ENCODE data around the gene CAMSAP2.
A peak's percentile ranks its signal among the peaks of the same experiment; 100 is the strongest.
"Not testable (repeated sequence)": the region's sequence is repeated elsewhere in the genome, so short reads cannot be mapped to it uniquely, and the experiment has no call there.

CAMSAP2 gene

DNA sequence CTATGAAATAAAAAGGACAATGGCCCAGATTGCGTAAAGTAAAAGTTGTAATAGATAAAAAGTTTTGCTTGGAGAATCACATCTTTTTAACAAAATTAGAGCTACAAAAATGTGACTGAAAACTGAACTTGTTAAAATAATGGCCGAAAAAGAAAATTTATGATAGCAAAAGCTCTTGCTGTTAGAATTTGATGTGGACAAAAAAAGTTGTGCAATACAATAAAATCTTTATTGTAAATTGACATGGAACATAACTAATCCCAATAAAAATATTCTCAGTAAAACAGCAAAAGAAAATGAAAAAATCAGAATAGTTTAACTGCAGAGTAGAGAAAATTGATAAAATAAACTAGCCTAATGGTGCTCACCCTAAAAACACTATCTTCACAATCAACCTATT, 11.4 kb upstream of the CAMSAP2 start:
- DNase-seq (ENCODE audit: low spot score), result no peak
- Mint-ChIP-seq H3K4me3 (no peak overlapping the region), H3K27me3 (ENCODE audit: low read depth) (peaks cover 11% of the 10 kb centered on the region), H3K27ac (no peak overlapping the region), H3K4me1 (ENCODE audit: low read depth) (peaks cover 2% of the 10 kb centered on the region), H3K9me3 (no peaks in the 10 kb centered on the region), H3K36me3 (ENCODE audit: low read depth) (no peaks in the 10 kb centered on the region)

DNA sequence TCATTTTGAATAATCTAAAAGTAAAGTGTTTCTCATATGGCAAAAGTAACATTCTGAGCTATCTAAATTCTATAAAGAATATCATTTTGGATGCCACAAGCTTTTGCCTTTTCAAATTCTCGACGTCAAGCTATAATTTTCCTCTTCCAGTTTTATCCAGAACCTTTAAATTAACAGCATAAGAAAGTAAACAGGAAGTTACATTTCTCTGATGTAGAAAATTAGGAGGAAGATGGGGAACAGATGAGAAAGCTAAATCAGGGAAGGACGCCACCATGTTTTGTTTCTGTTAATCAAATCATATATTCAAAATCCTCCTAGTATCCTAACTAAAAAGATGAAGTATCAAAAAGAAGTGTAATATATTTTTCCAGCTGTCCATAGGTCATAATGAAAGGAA, 8.8 kb upstream of the CAMSAP2 start:
- Mint-ChIP-seq H3K27me3 (ENCODE audit: low read depth) (peaks cover 15% of the 10 kb centered on the region), H3K36me3 (ENCODE audit: low read depth) (no peaks in the 10 kb centered on the region), H3K4me3 (no peak overlapping the region), H3K9me3 (no peaks in the 10 kb centered on the region), H3K4me1 (ENCODE audit: low read depth) (peaks cover 2% of the 10 kb centered on the region), H3K27ac (no peak overlapping the region)
- DNase-seq (ENCODE audit: low spot score), result no peak

DNA sequence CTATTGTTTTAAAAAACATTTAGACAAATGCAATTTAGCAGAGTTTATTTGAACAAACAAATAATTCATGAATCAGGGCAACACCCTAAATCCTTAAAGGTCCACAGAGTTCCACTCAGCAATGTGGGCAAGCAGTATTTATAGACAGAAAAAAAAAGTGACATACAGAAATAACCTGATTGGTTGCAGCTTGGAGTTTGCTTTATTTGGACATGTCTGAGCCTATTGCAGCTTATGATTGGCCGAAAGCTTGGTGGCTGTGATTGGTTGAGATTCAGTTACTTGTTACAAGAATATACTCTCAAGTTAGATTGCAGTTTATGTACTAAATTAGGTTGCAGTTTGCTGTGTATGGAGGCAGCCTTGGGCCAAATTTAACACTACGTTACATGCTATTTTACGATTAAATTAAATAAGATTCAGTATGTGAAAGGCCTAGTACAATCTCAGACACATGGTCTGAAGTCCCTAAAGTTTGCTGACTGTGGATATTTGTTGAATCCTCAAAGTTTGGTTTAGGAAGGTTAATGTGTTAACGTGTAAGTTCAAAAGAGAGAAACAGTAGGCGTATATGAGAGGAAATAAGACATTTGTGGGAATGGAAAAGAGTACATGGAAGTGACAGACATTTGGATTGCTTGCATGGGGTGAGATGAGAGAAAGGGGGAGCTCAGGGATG, 6.9 kb upstream of the CAMSAP2 start:
- no peak overlapping the region for H3K4me3 Mint-ChIP-seq
- DNase-seq (ENCODE audit: low spot score), result no peak

DNA sequence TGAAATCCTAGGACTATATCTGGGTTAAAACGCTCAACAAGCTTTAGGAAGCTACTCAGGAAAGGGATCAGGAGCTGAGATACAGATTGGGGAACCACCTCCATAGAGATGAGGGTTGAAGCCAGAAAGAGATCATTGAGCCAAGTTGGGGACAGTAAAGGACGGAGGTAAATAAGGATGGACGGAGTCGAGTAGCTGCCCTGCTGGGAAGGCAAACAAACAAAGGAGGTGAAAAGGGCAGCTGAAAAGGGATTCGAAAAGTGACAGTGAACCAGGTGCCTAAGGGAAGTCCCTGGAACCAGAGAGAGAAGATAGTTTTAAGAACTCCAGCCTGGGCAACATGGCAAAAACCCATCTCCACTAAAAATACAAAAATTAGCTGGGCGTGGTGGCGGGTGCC, 6.3 kb upstream of the CAMSAP2 start:
- no peaks in the 10 kb centered on the region for H3K36me3 Mint-ChIP-seq (ENCODE audit: low read depth)
- H3K27ac Mint-ChIP-seq, result no peak overlapping the region
- no peak for DNase-seq (ENCODE audit: low spot score)
- no peaks in the 10 kb centered on the region for H3K9me3 Mint-ChIP-seq
- H3K4me3 Mint-ChIP-seq, result no peak overlapping the region
- H3K4me1 Mint-ChIP-seq (ENCODE audit: low read depth), result peaks cover 2% of the 10 kb centered on the region
- H3K27me3 Mint-ChIP-seq (ENCODE audit: low read depth), result peaks cover 15% of the 10 kb centered on the region

More for the DNA sequence above, 6.9 kb upstream of the CAMSAP2 start:
- Mint-ChIP-seq H3K27ac (no peak overlapping the region), H3K36me3 (ENCODE audit: low read depth) (no peaks in the 10 kb centered on the region), H3K4me1 (ENCODE audit: low read depth) (peaks cover 2% of the 10 kb centered on the region), H3K27me3 (ENCODE audit: low read depth) (peaks cover 17% of the 10 kb centered on the region), H3K9me3 (no peaks in the 10 kb centered on the region)

DNA sequence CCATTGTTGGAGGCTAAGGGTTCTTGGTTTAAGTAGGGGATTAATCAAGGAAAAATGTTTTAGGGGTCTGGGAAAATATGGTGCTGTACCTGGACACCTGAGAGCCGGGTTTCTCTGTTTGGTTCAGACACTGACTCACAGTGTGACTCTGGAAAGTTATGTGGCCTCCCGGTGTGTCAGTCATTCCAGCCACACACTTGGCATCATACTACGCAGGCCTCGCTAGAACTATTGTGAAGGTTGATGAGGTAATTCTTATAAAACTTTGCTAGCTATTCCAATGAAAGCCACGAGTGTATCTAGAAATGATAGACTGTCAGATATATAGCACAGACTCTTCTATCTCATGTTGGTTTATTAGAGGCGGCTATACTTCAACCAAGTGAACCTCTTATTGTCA, 4.8 kb upstream of the CAMSAP2 start:
- no peaks in the 10 kb centered on the region for H3K9me3 Mint-ChIP-seq
- peak; percentile 43 for DNase-seq (ENCODE audit: low spot score)
- H3K27ac Mint-ChIP-seq, result no peak overlapping the region
- H3K27me3 Mint-ChIP-seq (ENCODE audit: low read depth), result peaks cover 27% of the 10 kb centered on the region
- no peaks in the 10 kb centered on the region for H3K36me3 Mint-ChIP-seq (ENCODE audit: low read depth)
- H3K4me1 Mint-ChIP-seq (ENCODE audit: low read depth), result peaks cover 10% of the 10 kb centered on the region
- H3K4me3 Mint-ChIP-seq, result no peak overlapping the region

DNA sequence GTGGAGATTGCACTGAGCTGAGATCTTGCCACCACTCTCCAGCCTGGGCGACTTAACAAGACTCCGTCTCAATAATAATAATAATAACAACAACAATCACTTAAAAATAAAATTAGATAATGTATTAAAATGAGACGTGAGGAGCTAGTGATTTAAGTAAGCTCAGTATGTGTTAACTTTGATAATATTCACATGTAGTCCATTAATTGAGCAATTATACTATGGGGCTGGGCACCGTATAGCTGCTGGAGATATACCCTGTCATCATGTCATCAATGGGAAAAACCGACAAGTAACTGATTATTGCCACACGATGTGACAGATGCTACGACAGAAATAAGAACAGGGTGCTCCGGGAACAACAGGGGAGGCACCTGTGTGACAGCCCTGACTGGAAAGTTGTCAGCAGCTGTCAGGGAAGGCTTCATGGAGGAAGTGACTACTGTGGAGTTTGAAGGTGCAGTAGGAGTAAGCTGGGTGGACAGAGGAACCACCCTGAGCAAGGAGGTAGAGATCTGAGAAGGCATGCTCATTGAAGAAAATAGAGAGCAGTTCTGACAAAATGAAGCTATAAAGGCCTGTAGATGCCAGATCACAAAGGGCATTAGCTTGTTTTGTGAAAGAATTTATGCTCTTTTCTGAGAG, 924 bp upstream of the CAMSAP2 start:
- Mint-ChIP-seq H3K4me3 (peak overlapping the region; percentile 90), H3K36me3 (ENCODE audit: low read depth) (no peaks in the 10 kb centered on the region), H3K9me3 (no peaks in the 10 kb centered on the region), H3K27ac (no peak overlapping the region), H3K4me1 (ENCODE audit: low read depth) (peaks cover 10% of the 10 kb centered on the region), H3K27me3 (ENCODE audit: low read depth) (peaks cover 45% of the 10 kb centered on the region)
- DNase-seq (ENCODE audit: low spot score), result no peak

DNA sequence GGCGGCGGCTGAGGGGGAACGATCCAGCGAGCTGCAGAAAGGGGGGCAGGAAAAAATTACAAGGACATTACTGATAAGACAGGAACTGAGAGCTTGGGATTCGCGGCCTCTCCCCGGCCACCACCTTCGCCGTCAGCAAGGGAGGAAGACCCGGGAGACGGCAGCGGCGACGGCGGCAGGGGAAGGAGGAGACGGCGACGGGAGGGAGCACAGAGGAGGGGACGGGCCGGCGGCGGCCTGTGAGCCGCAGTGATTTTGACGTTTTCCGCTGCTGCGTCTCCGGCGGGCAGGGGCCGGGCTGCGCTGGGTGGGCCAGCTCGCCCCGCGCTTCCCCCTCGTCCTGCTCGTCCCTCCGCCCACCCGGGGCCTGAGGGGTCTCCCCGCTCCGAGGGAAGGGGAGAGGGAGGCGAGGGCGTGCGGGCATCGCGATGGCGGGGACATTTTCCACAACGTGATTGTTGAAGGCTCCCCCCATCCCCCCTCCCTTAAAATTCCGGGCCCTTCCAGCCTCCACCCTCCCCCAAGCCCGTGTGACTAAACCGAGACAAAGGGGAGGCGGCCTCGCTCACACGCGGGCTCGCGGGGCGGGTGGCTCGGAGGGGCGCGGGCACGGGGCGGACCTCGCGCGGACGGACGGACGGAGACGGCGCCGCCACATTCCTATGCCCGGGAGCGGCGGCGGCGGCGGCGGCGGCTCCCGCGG, 407 bp downstream of the CAMSAP2 start:
- peaks cover 51% of the 10 kb centered on the region for H3K27me3 Mint-ChIP-seq (ENCODE audit: low read depth)
- peak; percentile 9 for DNase-seq (ENCODE audit: low spot score)
- peaks cover 11% of the 10 kb centered on the region for H3K4me1 Mint-ChIP-seq (ENCODE audit: low read depth)

DNA sequence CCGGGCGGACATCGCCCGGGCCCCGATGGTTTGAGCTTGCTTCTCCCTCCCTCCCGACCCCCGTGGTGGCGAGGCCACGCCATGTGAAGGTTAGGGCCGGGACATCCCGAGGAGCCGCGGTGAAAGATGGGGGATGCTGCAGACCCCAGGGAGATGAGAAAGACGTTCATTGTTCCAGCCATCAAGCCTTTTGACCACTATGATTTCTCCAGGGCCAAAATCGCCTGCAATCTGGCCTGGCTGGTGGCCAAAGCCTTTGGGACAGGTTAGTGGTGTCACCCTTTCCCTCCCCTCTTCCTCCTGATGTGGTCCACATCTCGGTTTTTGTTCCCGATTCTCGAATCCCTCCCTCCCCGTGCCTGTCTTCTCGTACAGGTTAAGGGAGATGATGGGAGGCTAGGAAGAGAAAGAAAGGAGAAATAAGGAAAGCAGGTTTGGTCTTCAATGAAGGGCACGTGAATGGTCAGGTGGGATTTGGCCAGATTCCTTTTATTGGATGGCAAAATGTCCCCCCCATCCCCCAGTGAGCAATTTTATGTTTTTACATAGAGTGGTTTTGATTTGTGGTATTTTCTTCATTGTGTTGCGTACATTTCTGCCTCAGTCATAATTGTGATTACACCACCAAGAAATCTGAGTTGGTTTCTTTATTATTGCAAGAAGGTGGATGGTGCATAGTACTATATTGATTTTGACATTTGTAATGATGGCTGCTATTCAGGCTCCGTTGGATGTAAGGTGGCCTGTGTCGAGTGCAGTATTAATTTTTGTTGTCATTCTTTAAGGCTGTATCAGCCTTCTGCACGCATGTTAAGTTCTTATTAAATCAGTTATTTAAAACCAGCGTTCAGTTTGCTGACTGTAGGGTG, 1.2 kb downstream of the CAMSAP2 start:
- Mint-ChIP-seq H3K27ac (no peak overlapping the region), H3K9me3 (no peaks in the 10 kb centered on the region), H3K4me3 (peak overlapping the region; percentile 61), H3K27me3 (ENCODE audit: low read depth) (peaks cover 55% of the 10 kb centered on the region), H3K36me3 (ENCODE audit: low read depth) (no peaks in the 10 kb centered on the region), H3K4me1 (ENCODE audit: low read depth) (peaks cover 12% of the 10 kb centered on the region)
- no peak for DNase-seq (ENCODE audit: low spot score)

More for the DNA sequence above, 407 bp downstream of the CAMSAP2 start:
- H3K27ac Mint-ChIP-seq, result no peak overlapping the region
- H3K4me3 Mint-ChIP-seq, result peak overlapping the region; percentile 90
- H3K9me3 Mint-ChIP-seq, result no peaks in the 10 kb centered on the region
- H3K36me3 Mint-ChIP-seq (ENCODE audit: low read depth), result no peaks in the 10 kb centered on the region

DNA sequence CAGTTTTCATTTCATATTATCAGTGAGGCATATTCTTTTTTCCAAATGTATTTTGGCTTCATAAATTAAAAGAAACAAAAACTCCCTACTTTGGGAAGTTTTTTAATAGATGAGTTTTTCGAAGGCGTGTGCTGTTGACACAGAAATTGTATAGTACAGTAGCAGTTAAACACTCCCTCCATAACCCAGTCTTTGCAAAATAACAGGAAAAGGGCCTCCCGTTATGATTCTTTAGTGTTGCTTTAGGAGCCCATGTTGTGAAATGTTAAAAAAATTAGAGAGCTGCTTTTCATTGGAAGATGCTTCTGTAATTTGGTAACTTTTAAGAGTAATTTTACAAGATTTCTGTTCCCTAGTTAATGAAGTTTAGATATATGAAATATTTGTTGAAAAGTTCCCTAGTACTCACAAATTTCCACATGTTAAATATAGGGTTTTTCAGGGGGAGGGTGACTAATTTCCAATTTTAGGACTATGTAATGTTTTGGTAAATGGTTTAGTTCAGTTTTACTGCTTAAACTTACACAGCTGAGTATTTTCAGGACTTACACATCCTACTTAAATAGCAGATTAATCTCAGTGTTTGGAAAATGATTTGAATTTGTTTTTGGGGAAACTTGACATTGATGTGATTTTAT, 2.0 kb downstream of the CAMSAP2 start:
- H3K4me1 Mint-ChIP-seq (ENCODE audit: low read depth), result peaks cover 12% of the 10 kb centered on the region
- no peak overlapping the region for H3K27ac Mint-ChIP-seq
- H3K9me3 Mint-ChIP-seq, result no peaks in the 10 kb centered on the region
- peaks cover 52% of the 10 kb centered on the region for H3K27me3 Mint-ChIP-seq (ENCODE audit: low read depth)
- no peak for DNase-seq (ENCODE audit: low spot score)
- no peak overlapping the region for H3K4me3 Mint-ChIP-seq
- H3K36me3 Mint-ChIP-seq (ENCODE audit: low read depth), result no peaks in the 10 kb centered on the region

DNA sequence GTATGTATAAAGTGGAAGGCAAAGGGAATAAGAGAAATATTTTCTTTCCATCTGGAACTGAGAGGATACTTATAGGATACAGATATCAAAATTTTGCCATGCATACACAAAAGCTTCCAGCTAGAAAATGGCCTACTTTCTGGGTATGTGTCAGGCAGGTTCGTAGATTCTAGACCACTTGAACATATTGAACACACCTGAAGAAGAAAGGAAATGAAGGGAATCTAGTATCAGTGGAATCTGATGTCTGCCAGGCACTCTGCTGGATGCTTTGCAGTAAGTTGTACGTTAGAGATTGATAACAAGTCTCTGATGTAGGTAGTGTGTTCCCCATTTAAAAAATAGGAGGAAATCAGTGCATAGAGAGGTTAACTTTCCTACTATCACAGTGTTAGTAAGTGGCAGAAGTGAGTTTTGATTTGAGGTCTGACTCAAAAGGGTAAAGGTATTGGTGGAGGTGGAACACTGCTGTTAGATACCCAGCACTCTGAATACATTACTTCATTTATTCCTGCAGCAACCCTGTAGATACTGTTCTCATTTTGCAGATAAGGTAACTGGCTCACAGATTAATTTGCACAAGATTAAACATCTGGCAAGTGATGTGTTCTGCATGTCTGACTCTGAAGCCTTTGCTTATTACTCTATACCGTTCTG, 3.0 kb downstream of the CAMSAP2 start:
- Mint-ChIP-seq H3K36me3 (ENCODE audit: low read depth) (no peaks in the 10 kb centered on the region), H3K27ac (no peak overlapping the region), H3K9me3 (no peaks in the 10 kb centered on the region), H3K4me1 (ENCODE audit: low read depth) (peaks cover 12% of the 10 kb centered on the region), H3K27me3 (ENCODE audit: low read depth) (peaks cover 54% of the 10 kb centered on the region), H3K4me3 (no peak overlapping the region)
- no peak for DNase-seq (ENCODE audit: low spot score)

DNA sequence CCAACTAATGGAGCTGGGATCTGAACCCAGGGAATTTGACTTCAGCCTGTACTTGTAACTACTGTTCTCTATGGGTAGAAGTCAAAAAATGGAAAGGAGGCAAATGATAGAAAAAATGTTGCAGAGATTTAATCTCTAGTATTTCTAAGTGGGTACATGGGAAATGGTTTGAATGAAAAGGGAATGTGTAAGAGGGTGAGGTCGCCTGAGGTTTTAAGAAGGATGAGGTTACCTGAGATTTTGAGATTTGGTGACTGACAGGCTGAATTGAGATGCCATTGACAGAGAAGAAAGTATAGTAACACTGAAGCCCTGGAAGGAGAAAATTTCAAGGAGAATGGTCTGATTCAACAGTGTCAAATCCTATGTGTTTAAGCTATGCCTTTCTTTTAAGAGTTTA, 5.5 kb downstream of the CAMSAP2 start:
- Mint-ChIP-seq H3K4me3 (no peak overlapping the region), H3K27ac (no peak overlapping the region), H3K9me3 (no peaks in the 10 kb centered on the region), H3K27me3 (ENCODE audit: low read depth) (peaks cover 41% of the 10 kb centered on the region), H3K36me3 (ENCODE audit: low read depth) (no peaks in the 10 kb centered on the region), H3K4me1 (ENCODE audit: low read depth) (peaks cover 5% of the 10 kb centered on the region)
- DNase-seq (ENCODE audit: low spot score), result no peak

DNA sequence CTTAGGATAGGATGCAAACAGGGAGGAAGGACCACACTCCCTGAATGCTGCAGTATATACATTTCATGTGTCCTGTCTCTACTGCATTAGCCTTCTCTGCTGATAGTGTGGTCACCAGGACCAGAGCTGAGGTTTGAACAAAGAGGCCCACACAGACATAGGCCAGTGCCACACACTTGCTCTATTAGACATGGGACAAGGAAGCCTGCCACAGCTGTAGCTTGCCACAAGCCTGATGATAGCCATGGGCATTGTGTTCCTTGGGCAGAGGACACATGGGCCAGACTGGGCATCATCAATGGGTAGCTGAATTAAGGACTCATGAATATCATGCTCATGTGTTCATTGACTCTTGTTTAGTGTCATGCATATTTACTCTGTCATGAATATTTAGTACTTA, 10.4 kb downstream of the CAMSAP2 start:
- no peaks in the 10 kb centered on the region for H3K36me3 Mint-ChIP-seq (ENCODE audit: low read depth)
- peaks cover 6% of the 10 kb centered on the region for H3K4me1 Mint-ChIP-seq (ENCODE audit: low read depth)
- DNase-seq (ENCODE audit: low spot score), result no peak
- no peak overlapping the region for H3K27ac Mint-ChIP-seq
- no peaks in the 10 kb centered on the region for H3K9me3 Mint-ChIP-seq
- peaks cover 10% of the 10 kb centered on the region for H3K27me3 Mint-ChIP-seq (ENCODE audit: low read depth)
- H3K4me3 Mint-ChIP-seq, result no peak overlapping the region

DNA sequence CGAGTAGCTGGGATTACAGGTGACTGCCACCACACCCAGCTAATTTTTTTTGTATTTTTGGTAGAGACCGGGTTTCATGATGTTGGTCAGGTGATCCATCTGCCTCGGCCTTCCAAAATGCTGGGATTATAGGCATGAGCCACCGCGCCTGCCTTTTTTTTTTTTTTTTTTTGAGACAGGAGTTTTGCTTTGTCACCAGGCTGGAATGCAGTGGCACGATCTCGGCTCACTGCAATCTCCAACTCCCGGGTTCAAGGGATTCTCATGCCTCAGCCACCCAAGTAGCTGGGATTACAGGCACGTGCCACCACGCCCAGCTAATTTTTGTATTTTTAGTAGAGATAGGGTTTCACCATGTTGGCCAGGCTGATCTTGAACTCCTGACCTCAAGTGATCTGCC, 12.1 kb downstream of the CAMSAP2 start:
- not testable (repeated sequence) for H3K27me3 Mint-ChIP-seq (ENCODE audit: low read depth); DNase-seq (ENCODE audit: low spot score); H3K4me1 Mint-ChIP-seq (ENCODE audit: low read depth); H3K4me3 Mint-ChIP-seq; H3K27ac Mint-ChIP-seq; H3K9me3 Mint-ChIP-seq; H3K36me3 Mint-ChIP-seq (ENCODE audit: low read depth)

Measured in T-helper 2 cell treated with Interferon-gamma antibody and Interleukin-4, amounts not matched to agents 5 μg/mL and 100 μg/mL, for 36 hours (primary cell).